HG03095 (cell line): ENCODE measurements around the gene STRA6.

Experiments
- ATAC-seq: cut with Tn5 transposase; IDR thresholded peaks from one replicate; pipeline ENCODE4 v1.9.1; 2021; ENCODE audit warnings: moderate library complexity; ENCODE audit not compliant: unreplicated experiment

STRA6 gene

DNA sequence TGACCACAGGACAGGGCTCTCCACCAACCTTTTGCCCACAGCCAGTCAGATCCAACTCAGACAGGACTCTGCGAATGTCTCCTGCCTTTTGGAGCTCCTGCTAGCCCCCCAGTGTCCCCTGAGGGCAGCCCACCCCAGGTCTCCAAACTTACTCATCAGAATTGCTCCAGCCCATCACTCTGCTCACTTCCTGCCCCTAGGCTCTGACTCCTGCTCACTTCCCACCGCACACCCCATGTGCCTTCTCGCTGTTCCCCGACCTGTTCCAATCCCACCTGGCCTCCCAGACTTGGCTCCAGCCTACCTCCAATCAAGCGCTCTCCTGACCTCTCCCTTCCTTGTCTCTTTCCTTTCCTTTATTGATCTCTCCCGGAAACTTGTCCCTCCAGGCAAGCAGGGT, 5.9 kb upstream of the STRA6 start:
- ATAC-seq: no peak

DNA sequence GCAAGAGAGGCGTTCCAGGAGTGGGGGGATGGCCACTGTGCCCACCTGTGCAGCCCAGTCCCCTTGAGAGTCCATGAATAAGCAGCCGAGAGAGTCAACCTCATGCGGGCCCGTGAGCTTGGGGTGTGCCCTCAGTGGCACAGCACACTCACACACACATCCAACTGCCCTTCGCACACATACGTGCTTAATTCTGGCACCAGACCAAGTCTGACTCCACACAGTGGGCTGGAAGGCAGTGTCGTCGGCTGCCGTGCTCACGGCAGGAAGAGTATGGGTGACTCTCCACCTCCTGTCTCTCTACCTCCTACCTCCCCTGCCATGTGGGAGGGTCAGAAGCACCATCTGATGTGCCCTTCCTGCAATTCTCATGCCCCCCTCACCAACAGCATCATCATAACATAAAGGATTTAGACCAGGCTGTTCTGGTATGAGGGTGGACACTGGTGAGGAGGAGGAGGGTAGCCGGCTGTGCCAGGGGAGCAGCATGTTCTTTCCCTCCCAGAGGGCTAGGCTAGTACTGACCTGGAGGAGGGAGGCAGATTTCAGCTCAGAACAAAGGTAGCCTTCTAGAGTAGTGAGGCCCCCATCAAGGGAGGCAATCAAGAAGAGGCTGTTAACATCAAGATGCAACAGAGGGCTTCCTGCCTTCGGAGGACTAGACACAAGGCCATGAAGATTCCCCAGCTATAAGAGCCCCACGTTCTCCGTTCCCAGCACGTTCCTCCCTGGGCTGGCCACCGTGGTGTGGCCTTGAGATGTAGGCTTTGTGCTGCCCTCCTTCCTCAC, 5.3 kb upstream of the STRA6 start:
- no peak for ATAC-seq

- ATAC-seq: no peak
Measured at GRCh38 chr15:74206801-74207281, 4.3 kb upstream of the STRA6 start.

DNA sequence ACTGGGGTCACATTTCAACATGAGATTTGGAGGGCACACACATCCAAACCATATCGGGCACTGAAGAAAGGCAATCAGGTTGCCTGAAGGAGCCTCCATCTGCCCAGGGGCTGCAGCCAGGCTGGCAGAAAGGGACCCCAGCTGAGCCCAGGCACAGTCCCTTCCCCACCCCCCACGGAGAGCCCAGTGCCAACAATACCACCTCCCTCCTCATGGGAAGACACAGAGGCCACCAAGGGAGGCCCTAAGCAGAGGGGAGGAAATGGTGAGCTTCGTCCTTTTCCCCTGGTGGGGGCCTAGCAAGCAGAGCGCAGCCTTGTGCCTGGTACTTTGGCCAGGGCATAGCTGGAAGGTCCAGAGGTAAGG, 3.0 kb upstream of the STRA6 start:
- ATAC-seq: no peak

DNA sequence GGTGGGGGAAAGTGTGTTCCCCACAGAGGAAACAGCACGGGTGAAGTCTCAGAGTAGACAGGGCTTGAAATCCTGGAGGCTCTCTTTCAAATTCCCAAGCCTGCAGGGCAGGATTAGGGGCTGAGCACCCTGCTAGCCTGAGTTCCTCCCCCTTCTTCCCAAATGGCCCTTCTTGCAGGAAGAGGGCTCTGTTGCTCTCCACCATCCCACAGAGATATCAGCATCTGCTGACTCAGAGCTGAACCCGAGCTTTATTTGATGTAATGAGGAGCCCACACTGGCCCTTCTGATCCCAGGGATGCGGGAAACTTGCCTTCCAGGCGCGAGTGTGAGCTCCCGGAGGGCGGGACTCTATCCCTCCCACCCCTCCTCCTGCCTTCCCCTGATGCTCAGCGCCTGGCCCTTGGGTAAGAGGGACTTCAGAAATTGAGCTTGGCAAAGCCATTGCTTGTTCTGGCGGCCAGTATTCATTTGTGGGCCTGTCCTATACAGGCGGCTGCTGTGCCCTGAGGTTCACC, 1.4 kb upstream of the STRA6 start:
- no peak for ATAC-seq

- ATAC-seq: no peak
Measured at GRCh38 chr15:74201710-74202420, 722 bp downstream of the STRA6 start.

GRCh38 chr15:74200871-74201419, 1.6 kb downstream of the STRA6 start:
- no peak for ATAC-seq

- ATAC-seq: no peak
Measured at GRCh38 chr15:74200412-74200815, 2.2 kb downstream of the STRA6 start.

- ATAC-seq: no peak
Measured at GRCh38 chr15:74199297-74199652, 3.3 kb downstream of the STRA6 start.

GRCh38 chr15:74197176-74197965, 5.2 kb downstream of the STRA6 start:
- no peak for ATAC-seq

GRCh38 chr15:74196175-74196574, 6.4 kb downstream of the STRA6 start:
- ATAC-seq: no peak

GRCh38 chr15:74194572-74195559, 7.7 kb downstream of the STRA6 start:
- no peak for ATAC-seq

DNA sequence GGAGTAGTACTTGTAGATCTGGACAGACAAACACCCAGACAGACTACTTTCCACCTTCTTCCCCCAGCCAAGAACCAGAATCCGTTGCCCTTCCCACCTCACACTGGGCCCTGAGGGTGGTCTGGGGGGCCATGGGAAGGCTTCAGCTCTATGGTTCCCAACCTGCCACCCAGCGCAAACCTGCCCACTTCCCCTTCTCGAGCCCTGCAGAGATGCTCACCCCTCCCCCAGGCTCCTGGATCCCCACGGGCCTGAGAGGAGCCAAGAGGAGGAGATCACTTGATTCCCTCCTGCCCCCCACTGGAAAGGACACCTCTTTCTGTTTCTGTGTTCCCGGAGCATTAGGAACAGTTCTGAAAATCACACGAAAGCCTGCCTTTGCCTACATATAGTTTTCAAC, 8.7 kb downstream of the STRA6 start:
- no peak for ATAC-seq

DNA sequence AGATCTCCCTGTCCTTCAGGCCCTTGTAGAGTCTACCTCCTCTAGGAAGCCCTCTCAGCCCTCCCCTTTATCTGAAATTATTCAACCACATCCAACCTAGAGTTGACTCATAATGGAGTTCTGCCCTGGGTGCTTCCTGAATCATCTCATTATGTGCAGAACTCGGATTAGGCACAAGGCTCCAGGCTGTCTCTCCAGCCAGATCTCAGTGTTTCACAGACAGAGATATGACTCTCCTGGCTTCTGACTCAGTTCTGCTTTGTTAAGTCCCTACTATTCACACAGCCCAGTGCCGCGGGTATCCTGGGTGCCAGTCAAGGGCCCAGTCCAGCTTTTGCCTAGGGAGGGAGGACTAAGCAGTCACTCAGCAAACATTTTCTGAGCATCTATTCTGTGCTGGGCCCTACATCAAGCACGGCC, 9.3 kb downstream of the STRA6 start:
- ATAC-seq: no peak

DNA sequence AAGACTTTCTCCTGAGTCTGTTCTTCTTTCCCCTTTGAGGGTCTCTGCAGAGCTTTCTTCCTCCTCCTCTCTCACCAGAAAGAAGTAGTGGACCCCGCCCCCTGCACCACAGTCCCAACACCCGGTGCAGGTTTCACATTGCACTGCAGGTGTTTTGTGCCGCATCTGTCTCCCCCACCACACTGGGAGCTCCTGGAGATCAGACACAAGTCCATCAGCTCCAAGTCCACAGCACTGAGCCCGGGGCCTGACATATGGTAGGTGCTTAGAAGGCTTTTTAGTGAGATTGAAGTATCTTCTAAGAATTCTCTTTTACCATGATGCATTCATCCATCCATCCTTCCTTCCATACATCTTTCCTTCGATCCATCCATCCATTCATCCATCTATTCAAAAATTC, 9.8 kb downstream of the STRA6 start:
- ATAC-seq: no peak

DNA sequence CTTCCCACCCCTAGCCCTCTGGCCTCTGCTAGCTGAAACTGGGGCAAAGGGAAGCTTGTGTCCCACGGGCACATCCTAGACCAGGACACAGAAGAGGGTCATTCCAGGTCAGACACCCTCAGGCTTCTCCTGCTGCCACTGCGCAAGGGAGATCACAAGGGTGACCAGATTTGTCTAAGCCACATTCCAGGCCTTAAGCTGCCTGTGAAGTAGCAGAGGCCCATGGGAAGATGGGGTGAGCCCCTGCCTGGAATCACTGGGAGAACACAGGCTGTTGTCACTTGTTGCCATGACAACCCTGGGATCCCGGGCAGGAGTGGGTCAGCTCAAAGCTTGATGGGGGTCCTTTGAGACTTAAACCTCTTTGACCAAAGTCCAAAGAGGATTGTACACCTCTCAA, 10.8 kb downstream of the STRA6 start:
- ATAC-seq: no peak

DNA sequence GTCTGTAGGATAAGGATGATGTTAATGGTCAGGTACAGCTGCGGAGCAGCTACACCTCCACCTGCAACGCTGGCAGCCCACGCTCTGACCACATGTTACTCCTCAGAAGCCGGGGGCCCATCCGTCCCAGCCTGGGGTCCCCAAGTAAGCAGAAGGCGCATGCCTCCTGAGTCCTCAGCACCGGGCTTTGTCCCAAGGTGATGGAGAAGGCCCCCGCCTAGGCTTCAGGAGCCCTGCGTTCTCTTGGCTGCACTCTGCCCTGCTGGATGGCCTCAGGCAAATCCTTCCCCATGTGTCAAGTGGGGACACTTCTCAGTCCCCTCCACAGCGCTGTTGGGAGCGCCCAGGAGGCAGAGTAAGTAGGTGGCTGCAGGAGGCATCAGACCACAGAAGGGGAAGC, 14.4 kb downstream of the STRA6 start:
- ATAC-seq: no peak

DNA sequence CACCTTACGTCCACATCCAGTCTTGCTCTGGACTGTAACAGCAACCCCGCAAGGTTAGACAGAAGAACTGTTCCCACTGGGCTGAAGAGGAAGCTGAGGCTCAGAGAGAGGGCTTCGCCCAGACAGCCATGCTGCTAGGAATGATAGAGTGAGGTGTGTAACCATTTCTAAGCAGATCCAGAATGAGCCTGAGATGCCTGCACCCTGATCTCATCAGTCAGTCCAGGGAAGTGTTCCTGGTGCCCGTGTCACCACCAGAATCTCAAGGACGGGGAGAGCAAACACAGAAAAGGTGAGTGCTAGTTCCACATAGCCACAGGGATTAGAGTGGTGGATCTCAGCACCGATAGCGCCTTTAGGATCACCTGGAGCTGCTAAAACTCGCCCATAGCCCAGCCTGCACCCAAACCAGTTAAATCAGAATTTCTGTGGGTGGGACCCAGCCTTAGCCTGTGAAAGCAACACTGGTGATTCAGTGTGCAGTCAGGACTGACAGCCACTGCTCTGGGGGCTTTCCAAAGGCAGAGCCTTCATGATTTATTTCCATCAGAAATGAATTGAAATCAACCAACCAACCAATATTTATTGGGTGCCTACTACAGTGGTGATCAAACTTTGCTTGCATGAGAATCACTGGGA, 16.8 kb downstream of the STRA6 start:
- no peak for ATAC-seq

DNA sequence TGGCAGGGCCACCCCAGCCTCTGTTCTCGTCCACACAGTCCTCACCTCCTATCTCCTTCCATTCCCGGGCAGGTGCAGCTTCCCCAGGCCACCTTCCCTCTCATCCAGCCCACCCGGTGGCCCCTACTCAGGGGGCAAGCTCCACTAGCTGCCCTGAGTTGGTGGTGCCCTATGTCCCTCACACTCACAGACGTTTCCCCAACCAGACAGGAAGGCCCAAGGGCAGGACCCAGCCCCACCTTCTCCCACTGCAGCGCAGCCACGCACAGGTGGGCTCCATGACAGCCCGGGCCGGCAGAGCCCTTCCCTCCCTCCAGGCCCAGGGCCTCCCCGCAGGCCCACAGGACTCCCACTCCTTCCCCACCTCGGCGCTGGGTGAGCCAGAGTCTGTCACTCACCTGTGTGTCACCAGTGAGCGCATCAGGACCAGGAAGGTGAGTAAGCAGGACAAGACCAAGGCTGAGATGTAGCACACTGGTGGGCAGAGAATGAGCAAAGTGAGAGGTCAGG, 17.9 kb downstream of the STRA6 start:
- ATAC-seq: no peak
